Stomach (tissue), 4 donors: ENCODE measurements around the gene SPATA18.

Source experiments
- EP300 ChIP-seq: sonication (generic); formaldehyde crosslinking; IDR thresholded peaks from one replicate; pipeline ENCODE4 v1.6.1; 2017; ENCODE audit warnings: antibody characterized with exemption
- TF ChIP-seq, protein P1 (sequence below), 7 experiments: fragments of 450-650 bp in 4 of 7; fragments of 200-600 bp in 3 of 7; sonication (generic) in 3 of 7; IDR thresholded peaks; one replicate each; pipeline ENCODE4 v1.5.1; 2016 to 2019; ENCODE audit warnings: antibody characterized with exemption in 7 of 7, control low read depth in 2 of 7, mild to moderate bottlenecking in 1 of 7

GRCh38 chr4:52107745-52108144 lies 56.6 kb downstream of the SPATA18 start:
- no peak for TF ChIP-seq EP300
- TF ChIP-seq, protein P1, sequence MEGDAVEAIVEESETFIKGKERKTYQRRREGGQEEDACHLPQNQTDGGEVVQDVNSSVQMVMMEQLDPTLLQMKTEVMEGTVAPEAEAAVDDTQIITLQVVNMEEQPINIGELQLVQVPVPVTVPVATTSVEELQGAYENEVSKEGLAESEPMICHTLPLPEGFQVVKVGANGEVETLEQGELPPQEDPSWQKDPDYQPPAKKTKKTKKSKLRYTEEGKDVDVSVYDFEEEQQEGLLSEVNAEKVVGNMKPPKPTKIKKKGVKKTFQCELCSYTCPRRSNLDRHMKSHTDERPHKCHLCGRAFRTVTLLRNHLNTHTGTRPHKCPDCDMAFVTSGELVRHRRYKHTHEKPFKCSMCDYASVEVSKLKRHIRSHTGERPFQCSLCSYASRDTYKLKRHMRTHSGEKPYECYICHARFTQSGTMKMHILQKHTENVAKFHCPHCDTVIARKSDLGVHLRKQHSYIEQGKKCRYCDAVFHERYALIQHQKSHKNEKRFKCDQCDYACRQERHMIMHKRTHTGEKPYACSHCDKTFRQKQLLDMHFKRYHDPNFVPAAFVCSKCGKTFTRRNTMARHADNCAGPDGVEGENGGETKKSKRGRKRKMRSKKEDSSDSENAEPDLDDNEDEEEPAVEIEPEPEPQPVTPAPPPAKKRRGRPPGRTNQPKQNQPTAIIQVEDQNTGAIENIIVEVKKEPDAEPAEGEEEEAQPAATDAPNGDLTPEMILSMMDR (IDR thresholded peaks at IDR 0.05): no peak
